Neural progenitor cell (in vitro differentiated cells): Measurements from ENCODE around the gene ERC1. TPM values are rescaled to one million over a fixed set of nuclear protein-coding genes. Genes with fewer than 3 reads are reported as not detected.

Experiments
- DNase-seq: peaks from one replicate; pipeline ENCODE4 v3.0.0-alpha.2; 2016; ENCODE audit warnings: low spot score
- H2AFZ ChIP-seq: fragments of 200-600 bp; sonication (generic); replicated peaks from 2 replicates; pipeline ENCODE4 v1.6.1; 2016; ENCODE audit warnings: antibody characterized with exemption
- H3F3A ChIP-seq: fragments of 200-600 bp; sonication (generic); 2 replicates; pipeline ENCODE4 v1.6.1; 2016; ENCODE audit warnings: antibody characterized with exemption, low read depth
- H3K27ac ChIP-seq: fragments of 200-600 bp; sonication (generic); 2 replicates; pipeline ENCODE4 v1.5.1; 2016; ENCODE audit warnings: mild to moderate bottlenecking
- H3K27me3 ChIP-seq: fragments of 200-600 bp; sonication (generic); 2 replicates; pipeline ENCODE4 v1.6.1; 2016; ENCODE audit warnings: mild to moderate bottlenecking, moderate library complexity
- H3K36me3 ChIP-seq: fragments of 200-600 bp; sonication (generic); 2 replicates; pipeline ENCODE4 v1.5.1; 2016
- H3K4me1 ChIP-seq: fragments of 200-600 bp; sonication (generic); 2 replicates; pipeline ENCODE4 v1.6.1; 2016; ENCODE audit warnings: mixed run types
- H3K4me2 ChIP-seq: fragments of 200-600 bp; sonication (generic); 2 replicates; pipeline ENCODE4 v1.6.1; 2016
- H3K4me3 ChIP-seq: fragments of 200-600 bp; sonication (generic); 2 replicates; pipeline ENCODE4 v1.5.1; 2016
- H3K79me2 ChIP-seq: fragments of 200-600 bp; sonication (generic); 2 replicates; pipeline ENCODE4 v1.6.1; 2016; ENCODE audit warnings: low read depth
- H3K9ac ChIP-seq: fragments of 200-600 bp; sonication (generic); 2 replicates; pipeline ENCODE4 v1.6.1; 2016
- H3K9me3 ChIP-seq: fragments of 200-600 bp; sonication (generic); 2 replicates; pipeline ENCODE4 v1.5.1; 2016; ENCODE audit warnings: low read depth
- H4K20me1 ChIP-seq: fragments of 200-600 bp; sonication (generic); 2 replicates; pipeline ENCODE4 v1.6.1; 2016; ENCODE audit warnings: low read depth
- H3K27ac Mint-ChIP-seq: 3 replicates; pipeline ENCODE4 v1.8.0; 2021; ENCODE audit warnings: mixed read lengths
- H3K27me3 Mint-ChIP-seq: 2 replicates; pipeline ENCODE4 v1.8.0; 2022; ENCODE audit warnings: low read depth, mild to moderate bottlenecking, inconsistent platforms, moderate library complexity, mixed read lengths; ENCODE audit not compliant: insufficient read depth
- H3K36me3 Mint-ChIP-seq: 3 replicates; pipeline ENCODE4 v1.8.0; 2021; ENCODE audit warnings: mixed read lengths
- H3K4me1 Mint-ChIP-seq: 3 replicates; pipeline ENCODE4 v1.8.0; 2021; ENCODE audit warnings: mixed read lengths
- H3K4me3 Mint-ChIP-seq: 3 replicates; pipeline ENCODE4 v1.8.0; 2021; ENCODE audit warnings: mild to moderate bottlenecking, moderate library complexity, mixed read lengths
- H3K9me3 Mint-ChIP-seq: 3 replicates; pipeline ENCODE4 v1.8.0; 2020; ENCODE audit warnings: mixed read lengths
- EZH2 ChIP-seq: fragments of 200-600 bp; sonication (generic); IDR thresholded peaks from 2 replicates; pipeline ENCODE4 v1.6.1; 2017; ENCODE audit warnings: antibody characterized with exemption, mild to moderate bottlenecking, moderate library complexity
- EZH2phosphoT487 ChIP-seq: fragments of 200-600 bp; sonication (generic); IDR thresholded peaks from 2 replicates; pipeline ENCODE4 v1.6.1; 2017; ENCODE audit warnings: antibody characterized with exemption
- total RNA-seq: library from RNA; depleted of rRNA; stranded (reverse); fragments of >200 nt; gene quantifications from 2 replicates; pipeline ENCODE4 v1.2.3, GENCODE V29; 2015; ENCODE audit warnings: low replicate concordance
- TF ChIP-seq, protein P1 (sequence below): fragments of 200-600 bp; sonication (generic); IDR thresholded peaks from 2 replicates; pipeline ENCODE4 v1.5.1; 2017; ENCODE audit warnings: antibody characterized with exemption, mild to moderate bottlenecking

The ERC1 gene
- total RNA-seq, 1 donor from 2014 or later: 27.5 TPM

DNA sequence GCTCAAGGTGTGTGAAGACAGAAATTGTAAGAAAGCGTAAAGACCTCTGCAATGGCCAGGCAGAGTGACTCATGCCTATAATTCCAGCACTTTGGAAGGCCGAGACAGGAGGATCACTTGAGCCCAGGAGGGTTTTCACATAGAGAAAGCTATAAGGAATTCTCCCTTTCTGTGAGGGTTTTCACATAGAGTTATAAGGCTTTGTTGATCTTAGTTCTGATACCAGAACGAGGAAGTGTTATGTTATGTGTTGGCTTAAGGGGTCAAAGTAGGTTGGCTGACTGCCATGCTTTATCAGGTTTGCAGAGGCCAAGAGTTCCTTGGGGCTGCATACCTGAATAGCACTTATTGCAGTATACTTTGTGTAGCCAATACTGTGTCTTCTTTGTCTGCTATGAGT is 139.1 kb downstream of the ERC1 start:
- Histone ChIP-seq H3K4me3 (no peak overlapping the region), H3K4me2 (no peak overlapping the region), H3K4me1 (no peaks in the 10 kb centered on the region), H3K36me3 (no peaks in the 10 kb centered on the region), H3F3A (no peaks in the 10 kb centered on the region), H3K79me2 (no peaks in the 10 kb centered on the region), H3K9ac (no peak overlapping the region), H2AFZ (no peak overlapping the region), H3K27ac (no peak overlapping the region), H3K27me3 (no peaks in the 10 kb centered on the region), H4K20me1 (no peaks in the 10 kb centered on the region), H3K9me3 (no peaks in the 10 kb centered on the region)
- peaks cover 14% of the 10 kb centered on the region for H3K4me1 Mint-ChIP-seq
- H3K36me3 Mint-ChIP-seq: peaks cover 5% of the 10 kb centered on the region
- no peaks in the 10 kb centered on the region for H3K9me3 Mint-ChIP-seq
- H3K27ac Mint-ChIP-seq: no peak overlapping the region
- no peak for DNase-seq
- TF ChIP-seq, protein P1, sequence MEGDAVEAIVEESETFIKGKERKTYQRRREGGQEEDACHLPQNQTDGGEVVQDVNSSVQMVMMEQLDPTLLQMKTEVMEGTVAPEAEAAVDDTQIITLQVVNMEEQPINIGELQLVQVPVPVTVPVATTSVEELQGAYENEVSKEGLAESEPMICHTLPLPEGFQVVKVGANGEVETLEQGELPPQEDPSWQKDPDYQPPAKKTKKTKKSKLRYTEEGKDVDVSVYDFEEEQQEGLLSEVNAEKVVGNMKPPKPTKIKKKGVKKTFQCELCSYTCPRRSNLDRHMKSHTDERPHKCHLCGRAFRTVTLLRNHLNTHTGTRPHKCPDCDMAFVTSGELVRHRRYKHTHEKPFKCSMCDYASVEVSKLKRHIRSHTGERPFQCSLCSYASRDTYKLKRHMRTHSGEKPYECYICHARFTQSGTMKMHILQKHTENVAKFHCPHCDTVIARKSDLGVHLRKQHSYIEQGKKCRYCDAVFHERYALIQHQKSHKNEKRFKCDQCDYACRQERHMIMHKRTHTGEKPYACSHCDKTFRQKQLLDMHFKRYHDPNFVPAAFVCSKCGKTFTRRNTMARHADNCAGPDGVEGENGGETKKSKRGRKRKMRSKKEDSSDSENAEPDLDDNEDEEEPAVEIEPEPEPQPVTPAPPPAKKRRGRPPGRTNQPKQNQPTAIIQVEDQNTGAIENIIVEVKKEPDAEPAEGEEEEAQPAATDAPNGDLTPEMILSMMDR: no peak
- TF ChIP-seq EZH2phosphoT487 (no peak), EZH2 (no peak)
- H3K4me3 Mint-ChIP-seq: no peak overlapping the region
- H3K27me3 Mint-ChIP-seq: peaks cover 2% of the 10 kb centered on the region

DNA sequence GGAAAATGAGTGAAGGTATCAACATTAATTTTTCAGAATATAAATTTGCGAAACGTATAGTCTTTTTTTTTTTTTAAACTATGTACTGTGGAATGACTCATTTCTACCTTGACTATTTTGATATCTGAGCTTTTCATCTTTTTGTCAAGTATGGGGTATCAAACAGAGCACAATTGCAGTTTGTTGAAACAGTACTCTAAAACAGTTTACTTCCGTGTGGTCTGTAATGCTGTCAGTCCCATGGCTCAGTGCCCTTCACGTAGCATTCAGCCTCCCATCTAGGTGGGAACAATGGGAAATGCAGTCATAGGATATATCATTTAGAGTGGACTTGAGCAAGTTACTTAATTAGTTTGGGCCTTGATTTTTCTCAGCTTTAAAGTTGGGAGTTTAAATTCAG is 139.5 kb downstream of the ERC1 start:
- H3K4me3 ChIP-seq: no peak overlapping the region
- H3K27ac Mint-ChIP-seq: no peak overlapping the region
- no peaks in the 10 kb centered on the region for H3F3A ChIP-seq
- H3K4me1 ChIP-seq: no peaks in the 10 kb centered on the region
- no peak overlapping the region for H3K27ac ChIP-seq
- TF ChIP-seq EZH2 (no peak), EZH2phosphoT487 (no peak)
- TF ChIP-seq, protein P1: no peak
- peaks cover 5% of the 10 kb centered on the region for H3K36me3 Mint-ChIP-seq
- H4K20me1 ChIP-seq: no peaks in the 10 kb centered on the region
- no peaks in the 10 kb centered on the region for H3K27me3 ChIP-seq
- H2AFZ ChIP-seq: no peak overlapping the region
- H3K9ac ChIP-seq: no peak overlapping the region
- no peak overlapping the region for H3K4me3 Mint-ChIP-seq
- H3K79me2 ChIP-seq: no peaks in the 10 kb centered on the region
- H3K4me2 ChIP-seq: no peak overlapping the region
- H3K9me3 ChIP-seq: no peaks in the 10 kb centered on the region
- no peaks in the 10 kb centered on the region for H3K36me3 ChIP-seq
- peaks cover 2% of the 10 kb centered on the region for H3K27me3 Mint-ChIP-seq
- H3K4me1 Mint-ChIP-seq: peaks cover 14% of the 10 kb centered on the region
- no peak for DNase-seq
- H3K9me3 Mint-ChIP-seq: no peaks in the 10 kb centered on the region

DNA sequence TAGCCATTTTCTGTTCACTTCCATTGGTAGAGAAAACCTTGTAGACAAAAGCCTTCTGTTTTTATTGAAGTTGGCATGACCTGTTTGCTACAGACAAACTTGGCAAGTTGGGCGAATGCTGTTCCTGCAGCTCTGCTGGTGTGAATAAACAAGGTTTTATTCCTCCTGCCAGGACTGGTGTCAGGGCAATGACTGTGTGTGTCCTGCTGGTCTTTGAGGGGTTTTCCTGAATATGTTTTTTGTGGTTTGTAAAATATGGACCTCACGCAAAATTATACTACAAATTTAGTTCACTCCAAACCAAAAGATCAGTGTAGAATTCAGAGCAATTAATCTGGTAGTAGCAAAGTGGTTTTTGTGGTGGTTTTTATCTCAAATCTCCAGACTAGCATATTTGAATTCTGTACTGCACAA is 140.8 kb downstream of the ERC1 start:
- H3K4me3 Mint-ChIP-seq: no peak overlapping the region
- H3K36me3 Mint-ChIP-seq: peaks cover 4% of the 10 kb centered on the region
- no peak overlapping the region for H3K27ac Mint-ChIP-seq
- H3K4me1 ChIP-seq: no peaks in the 10 kb centered on the region
- H3K4me1 Mint-ChIP-seq: peaks cover 14% of the 10 kb centered on the region
- H3K27me3 Mint-ChIP-seq: peaks cover 2% of the 10 kb centered on the region
- H3K9ac ChIP-seq: no peak overlapping the region
- H3K9me3 ChIP-seq: no peaks in the 10 kb centered on the region
- no peak overlapping the region for H2AFZ ChIP-seq
- TF ChIP-seq, protein P1: no peak
- no peak for TF ChIP-seq EZH2phosphoT487
- TF ChIP-seq EZH2: no peak
- no peaks in the 10 kb centered on the region for H3K9me3 Mint-ChIP-seq
- H3K27ac ChIP-seq: no peak overlapping the region
- no peak overlapping the region for H3K4me2 ChIP-seq
- no peak for DNase-seq
- H3K36me3 ChIP-seq: no peaks in the 10 kb centered on the region
- H3K79me2 ChIP-seq: no peaks in the 10 kb centered on the region
- H3K27me3 ChIP-seq: no peaks in the 10 kb centered on the region
- no peaks in the 10 kb centered on the region for H4K20me1 ChIP-seq
- no peak overlapping the region for H3K4me3 ChIP-seq
- H3F3A ChIP-seq: no peaks in the 10 kb centered on the region
